HUES48 (cell line): ENCODE results near the gene GRAMD2B.

ENCODE experiments used
- H3K27ac ChIP-seq: one replicate; pipeline ENCODE4 v1.7.0; 2013; ENCODE audit warnings: low read depth, low read length, inconsistent platforms
- H3K27me3 ChIP-seq: 2 replicates; pipeline ENCODE4 v1.6.1; 2013; ENCODE audit warnings: mild to moderate bottlenecking, low read length; ENCODE audit not compliant: control insufficient read depth, insufficient read depth
- H3K36me3 ChIP-seq: 2 replicates; pipeline ENCODE4 v1.6.1; 2013; ENCODE audit warnings: low read length; ENCODE audit not compliant: control insufficient read depth, insufficient read depth
- H3K4me1 ChIP-seq: 2 replicates; pipeline ENCODE4 v1.6.1; 2013; ENCODE audit warnings: mild to moderate bottlenecking, low read length; ENCODE audit not compliant: control insufficient read depth, insufficient read depth
- H3K4me3 ChIP-seq: 2 replicates; pipeline ENCODE4 v1.5.1; 2013; ENCODE audit warnings: mild to moderate bottlenecking, low read depth, low read length
- H3K9ac ChIP-seq: 2 replicates; pipeline ENCODE4 v1.6.1; 2013; ENCODE audit warnings: mild to moderate bottlenecking, low read depth, low read length, moderate library complexity
- H3K9me3 ChIP-seq: 2 replicates; pipeline ENCODE4 v1.6.1; 2013; ENCODE audit warnings: low read length; ENCODE audit not compliant: control insufficient read depth, insufficient read depth

The GRAMD2B gene

DNA sequence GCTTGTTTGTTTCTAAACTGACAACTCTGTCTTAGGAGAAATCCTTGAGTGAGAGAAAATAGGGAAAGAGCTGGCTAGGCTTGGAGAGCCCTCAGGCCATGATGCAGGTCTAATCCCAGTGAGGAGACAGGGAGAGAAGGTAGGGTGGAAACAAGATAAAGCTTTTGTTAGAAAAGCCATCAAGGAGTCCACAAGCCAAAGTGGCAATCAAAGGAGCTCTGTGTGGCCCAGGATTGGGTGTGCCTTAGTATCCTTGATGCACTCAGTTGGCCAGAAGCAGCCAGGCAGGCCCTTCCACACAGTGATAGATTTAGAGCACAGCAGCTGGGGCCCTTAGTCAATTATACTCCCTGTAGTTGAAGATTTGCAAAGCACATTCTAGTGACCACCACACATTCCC is 97.9 kb downstream of the GRAMD2B start:
- H3K27me3 ChIP-seq, result no peaks in the 10 kb centered on the region
- H3K27ac ChIP-seq, result no peak overlapping the region
- no peaks in the 10 kb centered on the region for H3K9me3 ChIP-seq
- H3K4me3 ChIP-seq, result no peak overlapping the region
- no peaks in the 10 kb centered on the region for H3K36me3 ChIP-seq
- H3K9ac ChIP-seq, result no peak overlapping the region
- peaks cover 7% of the 10 kb centered on the region; the same call in 1 of the 2 replicates for H3K4me1 ChIP-seq

GRCh38 chr5:126523818-126524510 is 100.8 kb downstream of the GRAMD2B start:
- no peak overlapping the region for H3K9ac ChIP-seq
- H3K4me1 ChIP-seq, result peaks cover 7% of the 10 kb centered on the region; the same call in 1 of the 2 replicates
- no peak overlapping the region for H3K27ac ChIP-seq
- H3K4me3 ChIP-seq, result no peak overlapping the region
- H3K36me3 ChIP-seq, result no peaks in the 10 kb centered on the region
- no peaks in the 10 kb centered on the region for H3K27me3 ChIP-seq
- no peaks in the 10 kb centered on the region for H3K9me3 ChIP-seq

DNA sequence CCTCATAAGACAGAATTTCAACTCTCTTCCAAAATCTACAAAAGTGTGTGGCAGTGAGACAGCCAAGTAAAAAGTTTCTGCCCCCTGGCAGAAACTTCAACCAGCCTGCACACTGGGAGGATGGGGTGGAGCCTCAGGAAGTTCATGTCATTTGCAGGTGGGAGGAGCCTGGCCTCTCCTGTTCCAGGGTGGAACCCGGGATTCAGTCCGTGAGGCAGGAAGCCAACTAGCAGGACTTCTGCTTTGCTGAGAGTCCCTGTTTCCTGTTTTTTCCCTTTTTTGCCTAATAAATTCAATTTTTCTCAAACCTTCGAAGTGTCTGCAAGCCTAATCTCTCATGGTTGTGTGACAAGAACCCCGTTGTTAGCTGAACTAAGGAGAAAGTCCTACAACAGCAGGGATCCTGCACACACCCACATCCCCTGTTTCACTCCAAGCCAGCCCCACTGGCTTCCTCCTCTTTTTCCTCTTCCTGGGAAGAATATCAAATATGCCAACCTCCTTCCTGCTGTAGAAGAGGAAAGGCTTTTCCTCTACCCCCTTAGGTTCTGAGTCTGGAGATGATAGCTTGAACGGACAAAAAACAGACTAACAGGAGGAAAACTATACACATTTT is 102.5 kb downstream of the GRAMD2B start:
- Histone ChIP-seq H3K9ac (no peak overlapping the region), H3K9me3 (no peaks in the 10 kb centered on the region), H3K27me3 (no peaks in the 10 kb centered on the region), H3K4me1 (no peaks in the 10 kb centered on the region), H3K27ac (no peak overlapping the region), H3K36me3 (no peaks in the 10 kb centered on the region), H3K4me3 (no peak overlapping the region)

DNA sequence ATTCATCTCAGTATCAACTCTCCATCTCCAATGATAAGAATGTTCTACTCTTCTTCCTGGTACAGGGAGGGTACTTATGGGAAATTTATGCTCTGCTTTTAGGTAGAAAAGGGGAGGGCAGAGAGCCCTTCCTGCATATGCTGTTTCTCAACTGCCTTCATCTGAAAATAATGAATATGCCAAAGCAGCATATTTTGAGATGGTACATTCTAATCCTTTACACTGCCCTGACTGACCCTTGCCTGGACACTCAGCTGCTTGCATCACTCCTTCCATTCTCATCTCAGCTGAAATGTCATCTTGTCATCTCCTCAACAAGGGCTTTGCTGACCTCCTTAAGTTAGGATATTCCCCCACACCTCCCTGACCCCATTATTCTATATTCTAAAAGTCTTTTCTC is 103.3 kb downstream of the GRAMD2B start:
- no peak overlapping the region for H3K9ac ChIP-seq
- no peak overlapping the region for H3K4me3 ChIP-seq
- H3K27ac ChIP-seq, result no peak overlapping the region

DNA sequence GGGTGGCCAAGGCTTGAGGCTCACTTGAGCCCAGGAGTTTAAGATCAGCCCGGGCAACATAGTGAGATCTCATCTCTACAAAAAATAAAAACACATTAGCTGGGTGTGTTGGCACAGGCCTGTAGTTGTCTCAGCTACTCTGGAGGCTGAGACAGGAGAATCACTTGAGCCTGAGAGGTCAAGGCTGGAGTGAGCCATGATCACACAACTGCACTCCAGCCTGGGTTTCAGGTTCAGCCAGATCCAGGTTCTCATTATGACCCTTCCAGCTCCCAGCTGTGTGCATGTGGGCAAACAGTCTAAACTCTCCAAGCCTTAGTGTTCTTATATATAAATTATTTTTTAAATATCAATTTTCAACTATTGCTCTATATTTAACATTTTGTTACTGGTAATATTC is 103.9 kb downstream of the GRAMD2B start:
- H3K4me1 ChIP-seq, result no peaks in the 10 kb centered on the region
- H3K9me3 ChIP-seq, result no peaks in the 10 kb centered on the region
- no peak overlapping the region for H3K9ac ChIP-seq
- H3K36me3 ChIP-seq, result no peaks in the 10 kb centered on the region
- no peak overlapping the region for H3K4me3 ChIP-seq
- no peak overlapping the region for H3K27ac ChIP-seq
- H3K27me3 ChIP-seq, result no peaks in the 10 kb centered on the region

More for the DNA sequence above, 103.3 kb downstream of the GRAMD2B start:
- Histone ChIP-seq H3K4me1 (no peaks in the 10 kb centered on the region), H3K27me3 (no peaks in the 10 kb centered on the region), H3K36me3 (no peaks in the 10 kb centered on the region), H3K9me3 (no peaks in the 10 kb centered on the region)

- no peak overlapping the region for H3K4me3 ChIP-seq
- H3K36me3 ChIP-seq, result no peaks in the 10 kb centered on the region
- H3K4me1 ChIP-seq, result no peaks in the 10 kb centered on the region
- no peaks in the 10 kb centered on the region for H3K27me3 ChIP-seq
- H3K9me3 ChIP-seq, result no peaks in the 10 kb centered on the region
- H3K9ac ChIP-seq, result no peak overlapping the region
- no peak overlapping the region for H3K27ac ChIP-seq
Observed at GRCh38 chr5:126527892-126528291, 104.7 kb downstream of the GRAMD2B start.

GRCh38 chr5:126531543-126532120 is 108.4 kb downstream of the GRAMD2B start:
- Histone ChIP-seq H3K4me1 (no peaks in the 10 kb centered on the region), H3K9ac (no peak overlapping the region), H3K4me3 (no peak overlapping the region), H3K27me3 (no peaks in the 10 kb centered on the region), H3K36me3 (no peaks in the 10 kb centered on the region), H3K27ac (no peak overlapping the region), H3K9me3 (no peaks in the 10 kb centered on the region)

DNA sequence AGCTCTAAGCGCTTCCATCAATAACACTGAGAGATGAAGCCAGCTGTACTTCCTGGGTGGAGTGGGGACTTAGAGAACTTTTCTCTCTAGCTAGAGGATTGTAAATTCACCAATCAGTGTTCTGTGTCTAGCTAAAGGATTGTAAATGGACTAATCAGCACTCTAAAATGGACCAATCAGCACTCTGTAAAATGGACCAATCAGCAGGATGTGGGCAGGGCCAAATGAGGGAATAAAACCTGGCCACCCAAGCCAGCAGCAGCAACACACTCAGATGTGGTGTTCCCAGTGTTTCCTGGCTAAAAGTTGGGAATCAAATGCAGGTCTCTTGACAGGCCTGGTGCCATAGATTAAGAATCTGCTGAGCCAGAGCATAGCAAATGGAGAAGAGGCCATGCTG is 111.3 kb downstream of the GRAMD2B start:
- H3K36me3 ChIP-seq, result no peaks in the 10 kb centered on the region
- H3K27me3 ChIP-seq, result no peaks in the 10 kb centered on the region
- H3K9ac ChIP-seq, result no peak overlapping the region
- no peaks in the 10 kb centered on the region for H3K9me3 ChIP-seq
- no peak overlapping the region for H3K27ac ChIP-seq
- no peaks in the 10 kb centered on the region for H3K4me1 ChIP-seq
- H3K4me3 ChIP-seq, result no peak overlapping the region

- H3K4me3 ChIP-seq, result no peak overlapping the region
Observed at GRCh38 chr5:126535856-126536545, 112.8 kb downstream of the GRAMD2B start.

GRCh38 chr5:126536874-126537273 is 113.7 kb downstream of the GRAMD2B start:
- no peaks in the 10 kb centered on the region for H3K36me3 ChIP-seq
- H3K9ac ChIP-seq, result no peak overlapping the region
- H3K9me3 ChIP-seq, result no peaks in the 10 kb centered on the region
- no peak overlapping the region for H3K4me3 ChIP-seq
- no peaks in the 10 kb centered on the region for H3K27me3 ChIP-seq
- no peak overlapping the region for H3K27ac ChIP-seq
- no peaks in the 10 kb centered on the region for H3K4me1 ChIP-seq

More at GRCh38 chr5:126535856-126536545, 112.8 kb downstream of the GRAMD2B start:
- H3K27me3 ChIP-seq, result no peaks in the 10 kb centered on the region
- no peak overlapping the region for H3K9ac ChIP-seq
- H3K9me3 ChIP-seq, result no peaks in the 10 kb centered on the region
- H3K36me3 ChIP-seq, result no peaks in the 10 kb centered on the region
- no peak overlapping the region for H3K27ac ChIP-seq
- H3K4me1 ChIP-seq, result no peaks in the 10 kb centered on the region

- Histone ChIP-seq H3K9me3 (no peaks in the 10 kb centered on the region), H3K4me1 (no peaks in the 10 kb centered on the region), H3K36me3 (peaks cover 5% of the 10 kb centered on the region), H3K9ac (no peak overlapping the region), H3K4me3 (no peak overlapping the region), H3K27me3 (no peaks in the 10 kb centered on the region), H3K27ac (no peak overlapping the region)
Observed at GRCh38 chr5:126538579-126538978, 115.4 kb downstream of the GRAMD2B start.
